ENCODE data around the gene ADAMTS14.

DNA sequence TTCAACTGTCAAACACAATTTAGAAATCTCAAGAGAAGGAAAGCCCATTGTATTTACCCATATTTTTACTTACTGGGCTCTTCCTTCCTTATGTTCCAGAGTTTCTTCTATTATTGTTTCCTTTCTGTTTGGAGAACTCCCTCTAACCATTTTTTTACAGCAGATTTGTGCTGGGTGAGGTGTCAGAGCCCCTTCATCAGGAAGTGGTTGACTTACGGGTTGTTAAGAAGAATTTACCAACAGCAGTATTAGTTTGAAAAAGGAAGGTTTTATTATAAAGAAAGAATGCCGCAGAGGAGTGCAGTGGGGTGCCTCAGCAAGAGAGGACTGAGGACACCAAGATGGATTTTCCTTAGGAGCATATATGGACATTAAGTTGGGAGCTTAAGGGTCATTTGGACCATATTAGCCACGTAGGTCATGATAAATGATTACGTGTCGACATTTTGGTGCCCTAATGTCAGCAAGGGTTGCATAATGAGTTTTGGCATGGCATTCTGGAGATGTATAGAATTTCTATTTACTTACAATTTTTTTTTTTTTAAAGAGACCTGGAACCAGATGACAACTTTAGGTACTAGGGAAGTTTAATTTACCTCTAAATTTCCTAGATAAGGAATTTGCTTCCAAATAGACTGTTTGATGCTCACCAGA lies 119.2 kb downstream of the ADAMTS14 start:
- no peak for TF ChIP-seq FOXA1 (IDR thresholded peaks at IDR 0.05)
- no peak for TF ChIP-seq SP1 (IDR thresholded peaks at IDR 0.05)

All from HEK293T (cell line).